Stimulated activated CD8-positive, alpha-beta memory T cell treated with anti-CD3 and anti-CD28 coated beads, Interleukin-7, amount 100 ng/mL, for 48 hours (primary cell): Measurements from ENCODE around the gene CDH4.

Source experiments
- DNase-seq, 2 donors: peaks; one replicate each; pipeline ENCODE4 v3.0.0-alpha.2; 2020; ENCODE audit warnings: low read depth in 1 of 2; ENCODE audit errors: extremely low read depth in 1 of 2

The CDH4 gene

DNA sequence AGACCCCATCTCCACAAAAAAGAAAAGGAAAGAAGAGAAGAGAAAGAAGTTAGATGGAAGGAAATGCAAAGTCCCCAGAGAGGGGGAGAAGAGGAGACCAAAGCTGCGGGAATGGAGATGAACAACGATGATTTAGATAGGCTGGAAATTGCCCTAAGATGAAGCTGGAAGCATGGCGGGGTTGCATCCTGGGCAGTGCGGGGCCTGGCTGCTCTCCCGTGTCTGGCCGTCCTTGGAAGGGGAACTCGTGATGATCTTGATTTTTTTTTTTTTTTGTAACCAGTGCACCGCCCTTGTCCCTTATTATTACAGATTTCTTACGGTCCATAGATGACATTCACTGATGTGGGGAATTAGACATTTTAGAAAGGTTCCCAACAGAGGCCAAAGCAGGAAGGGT, 276.5 kb downstream of the CDH4 start:
- no peak for DNase-seq

DNA sequence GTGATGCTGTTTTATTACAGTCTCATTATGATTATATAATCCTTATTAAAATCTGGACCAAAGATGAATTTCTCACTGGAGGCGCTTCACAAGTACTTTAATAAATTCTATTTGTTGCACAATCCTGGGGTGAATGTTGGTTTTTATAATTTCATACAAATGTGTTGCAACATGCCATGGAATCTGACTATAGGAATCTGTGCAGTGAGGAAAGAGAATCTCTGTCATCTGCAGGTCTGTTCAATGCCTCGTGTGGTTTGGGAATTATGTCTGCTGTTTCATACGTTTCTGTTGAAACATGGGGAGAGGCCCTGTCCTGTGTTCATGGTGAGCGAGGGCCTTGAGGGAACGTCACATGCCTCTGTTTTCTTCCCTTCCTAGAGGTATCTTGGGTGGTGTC, 277.3 kb downstream of the CDH4 start:
- no peak for DNase-seq

DNA sequence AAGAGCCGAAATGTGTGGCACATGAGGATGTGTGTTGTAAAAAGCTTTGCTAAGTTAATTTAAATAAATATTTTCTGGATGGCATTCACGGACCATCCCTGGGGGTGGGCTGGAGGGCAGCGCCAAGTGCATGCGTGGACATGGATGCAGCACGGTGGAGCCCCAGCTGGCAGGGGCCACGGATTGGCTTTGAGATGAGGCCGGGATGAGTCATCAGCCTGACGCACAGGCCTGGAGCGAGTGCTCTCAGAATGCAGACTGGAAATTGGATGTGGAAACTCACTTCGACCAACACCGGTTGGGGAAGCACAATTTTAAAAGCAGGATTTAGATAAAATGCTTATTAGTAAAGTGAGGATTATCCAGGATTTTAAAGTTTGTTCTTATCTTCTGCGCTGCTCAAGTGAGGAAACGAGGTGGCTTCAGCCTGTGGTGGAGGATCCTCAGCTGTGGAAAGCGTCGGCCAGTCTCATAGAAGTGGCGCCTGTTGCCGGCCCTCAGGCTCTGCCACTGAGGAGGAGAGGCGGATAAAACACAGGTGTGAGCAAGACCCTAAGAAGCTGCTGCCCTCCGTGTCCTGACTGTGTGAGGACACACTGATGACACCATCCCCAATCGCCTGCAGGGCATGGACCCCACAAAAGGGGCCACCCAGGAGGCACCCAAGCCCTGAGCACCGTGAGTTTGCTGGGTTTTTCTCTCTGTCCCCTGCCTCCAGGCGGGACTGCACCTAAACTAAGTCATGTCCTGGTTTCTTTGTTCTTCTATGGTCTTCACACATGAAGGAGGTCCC, 279.7 kb downstream of the CDH4 start:
- DNase-seq, result no peak

DNA sequence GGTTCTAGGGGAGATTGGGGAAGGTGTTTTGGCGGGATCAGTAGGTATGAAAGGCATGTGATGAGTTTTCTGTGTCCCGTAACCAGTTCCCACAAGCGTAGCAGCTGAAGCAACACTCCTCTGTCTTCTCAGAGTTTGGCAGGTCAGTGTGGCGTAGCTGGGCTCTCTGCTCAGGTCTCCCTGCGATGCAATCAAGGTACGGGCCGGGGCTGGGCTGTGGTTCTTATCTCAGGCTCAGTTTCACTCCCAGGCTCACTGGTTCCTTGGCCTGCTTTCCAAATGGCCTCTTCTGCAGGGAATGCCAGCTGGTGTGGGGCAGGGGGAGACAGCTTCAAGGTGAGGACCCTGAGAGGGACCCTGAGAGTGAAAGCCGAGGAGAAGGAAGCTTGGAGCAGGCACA, 280.7 kb downstream of the CDH4 start:
- no peak for DNase-seq

DNA sequence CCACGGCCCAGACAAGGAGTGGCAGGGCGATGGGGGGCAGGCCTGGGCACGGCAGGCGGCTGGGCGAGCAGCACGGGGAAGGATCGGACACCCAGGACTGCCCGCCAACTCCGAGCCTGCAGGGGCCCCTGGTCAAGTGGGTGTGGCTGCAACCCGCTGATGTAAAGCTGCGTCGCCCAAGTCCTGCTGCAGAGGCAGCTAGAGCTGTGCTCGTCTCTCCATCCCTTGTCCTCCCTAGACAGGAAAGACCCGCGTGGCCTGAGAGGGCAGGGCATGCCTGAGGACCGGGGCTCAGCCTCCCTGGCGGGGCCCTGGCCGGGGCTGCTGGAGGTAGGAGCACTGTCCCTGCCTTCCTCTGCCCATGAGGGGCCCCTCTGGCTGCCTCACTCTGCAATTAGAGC, 281.2 kb downstream of the CDH4 start:
- DNase-seq, result no peak

DNA sequence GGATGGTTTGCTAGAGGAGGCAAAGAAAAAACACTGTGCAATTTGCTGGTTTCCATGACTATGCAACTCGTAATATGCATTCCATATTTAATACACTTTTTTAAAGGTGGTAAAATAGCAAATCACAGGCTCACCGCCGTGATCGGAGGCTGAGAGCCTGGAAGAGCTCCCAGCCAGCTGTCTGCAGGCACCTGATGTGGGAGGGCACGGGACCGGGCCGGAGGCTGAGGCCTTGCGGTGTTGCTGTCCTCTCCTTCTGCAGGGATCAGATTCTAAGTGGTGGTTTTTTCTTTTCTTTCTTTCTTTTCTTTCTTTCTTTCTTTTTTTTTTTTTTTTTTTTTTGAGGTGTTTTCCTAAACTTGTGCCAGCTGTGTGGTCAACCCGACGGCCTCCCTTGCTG, 282.3 kb downstream of the CDH4 start:
- DNase-seq, result no peak

DNA sequence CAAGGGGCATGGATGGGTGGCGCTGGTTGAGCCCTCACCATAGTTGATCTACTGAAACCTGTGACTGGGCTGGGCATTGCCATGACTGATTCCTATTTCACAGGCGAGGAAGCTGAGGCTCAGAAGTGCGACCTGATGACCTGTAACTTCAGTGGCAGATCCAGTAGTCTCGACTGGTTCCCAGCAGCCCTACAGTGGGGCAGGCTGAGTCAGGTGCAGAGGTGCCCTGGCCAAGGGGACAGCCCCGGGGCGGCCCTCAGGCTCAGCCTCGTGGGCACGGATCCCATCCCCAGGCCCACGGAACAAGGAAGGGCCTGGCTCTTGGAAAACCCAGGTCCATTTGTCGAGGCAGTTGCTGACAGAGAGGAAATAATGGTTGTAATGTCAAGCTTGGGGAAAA, 283.0 kb downstream of the CDH4 start:
- DNase-seq, result no peak

DNA sequence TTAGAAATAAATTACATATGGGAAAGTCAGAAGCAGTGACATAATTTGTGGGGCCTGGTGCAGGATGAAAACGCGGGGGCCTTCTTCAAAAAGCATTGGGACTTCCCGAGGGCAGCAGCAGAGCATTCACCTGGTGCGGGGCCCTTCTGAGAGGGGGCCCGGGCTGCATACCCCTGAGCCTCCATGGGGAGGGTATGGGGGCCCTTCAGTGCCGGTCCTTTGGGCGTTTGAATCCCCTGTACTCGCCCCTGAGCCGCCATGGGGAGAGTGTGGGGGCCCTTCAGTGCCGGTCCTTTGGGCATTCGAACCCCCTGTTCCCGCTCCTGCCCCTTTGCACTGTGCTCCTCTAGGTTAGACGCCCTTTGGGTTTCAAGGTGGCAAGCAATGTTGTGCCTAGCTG, 283.5 kb downstream of the CDH4 start:
- DNase-seq, result no peak

DNA sequence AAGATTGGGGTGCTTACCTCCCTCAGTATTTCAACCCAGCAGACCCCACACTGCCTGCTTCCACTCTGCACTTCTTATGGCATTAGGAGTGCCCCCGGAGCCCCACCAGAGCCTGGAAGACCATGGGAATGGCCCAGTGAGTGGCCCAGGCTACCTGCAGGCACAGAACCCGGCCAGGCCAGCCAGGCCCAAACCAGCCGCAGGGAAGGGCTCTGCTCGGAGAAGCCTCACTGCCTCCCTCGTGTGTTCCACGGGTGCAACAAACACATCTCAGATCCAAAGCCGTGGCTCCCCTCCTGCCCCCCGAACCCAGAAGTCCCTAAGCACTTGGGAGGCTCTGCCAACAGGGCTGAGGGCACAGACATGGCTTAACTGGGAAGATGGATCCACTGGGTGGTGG, 283.9 kb downstream of the CDH4 start:
- no peak for DNase-seq

DNA sequence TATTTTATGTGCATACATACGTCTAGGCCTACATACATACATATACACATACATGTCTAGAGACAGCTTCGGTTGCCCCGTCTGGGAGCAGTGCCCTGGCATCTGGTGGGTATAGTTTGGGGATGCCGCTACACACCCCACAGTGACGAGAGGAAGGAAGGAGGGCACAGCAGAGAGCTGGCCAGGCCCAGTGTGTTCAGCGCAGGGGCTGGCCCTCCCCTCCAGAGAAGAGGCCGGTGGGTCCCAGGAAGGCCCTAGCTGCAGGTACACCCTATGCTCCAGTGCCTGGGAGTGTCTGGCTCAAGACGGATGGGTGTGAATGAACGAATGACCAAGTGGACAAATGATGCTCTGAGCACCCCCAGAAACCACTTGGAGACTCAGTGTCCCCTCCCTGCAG, 284.6 kb downstream of the CDH4 start:
- no peak for DNase-seq

DNA sequence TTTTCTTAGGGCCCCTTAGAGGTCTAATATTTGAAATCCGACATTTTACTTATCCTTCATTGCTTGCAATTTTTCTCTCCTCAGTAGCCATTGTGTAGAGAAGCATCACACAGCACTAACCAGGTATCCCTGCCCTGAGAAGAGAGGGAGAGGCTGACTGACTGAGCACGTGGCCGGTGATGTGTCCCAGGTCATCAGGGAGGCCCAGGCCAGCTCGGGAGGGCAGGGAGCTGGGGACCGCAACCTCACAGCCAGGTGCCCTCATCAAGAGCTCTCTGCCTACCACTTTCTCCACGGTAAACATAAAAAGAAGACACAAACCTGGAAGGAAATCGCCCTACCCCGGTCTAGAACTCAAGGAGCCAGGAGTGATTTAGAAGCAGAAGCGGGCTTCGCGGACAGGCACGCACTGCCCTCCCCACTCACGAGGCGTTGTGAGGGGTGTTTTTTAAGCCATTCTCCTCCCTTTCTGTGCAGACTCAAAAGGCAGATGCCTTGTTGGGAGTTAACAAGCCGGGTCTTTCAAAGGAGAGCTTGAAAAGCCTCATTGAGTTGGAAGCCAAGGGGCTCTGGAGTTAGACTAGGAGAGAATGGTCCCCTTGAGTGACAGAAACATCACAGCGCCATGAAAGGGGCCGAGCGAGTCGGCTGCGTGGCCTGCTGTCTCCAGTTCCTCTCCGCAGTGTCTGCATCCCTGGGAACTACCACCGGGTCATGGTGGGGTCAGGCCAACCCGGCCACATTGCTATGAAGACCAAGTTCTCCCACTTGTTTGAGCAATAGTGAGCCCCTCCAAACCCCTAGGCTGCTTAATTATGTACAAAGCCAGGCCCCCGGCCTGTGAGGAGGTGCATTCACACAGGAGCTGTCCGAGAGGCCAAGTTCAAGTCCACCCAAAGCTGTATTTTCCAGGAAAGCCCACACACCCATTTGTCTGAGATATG, 285.4 kb downstream of the CDH4 start:
- DNase-seq, result no peak

DNA sequence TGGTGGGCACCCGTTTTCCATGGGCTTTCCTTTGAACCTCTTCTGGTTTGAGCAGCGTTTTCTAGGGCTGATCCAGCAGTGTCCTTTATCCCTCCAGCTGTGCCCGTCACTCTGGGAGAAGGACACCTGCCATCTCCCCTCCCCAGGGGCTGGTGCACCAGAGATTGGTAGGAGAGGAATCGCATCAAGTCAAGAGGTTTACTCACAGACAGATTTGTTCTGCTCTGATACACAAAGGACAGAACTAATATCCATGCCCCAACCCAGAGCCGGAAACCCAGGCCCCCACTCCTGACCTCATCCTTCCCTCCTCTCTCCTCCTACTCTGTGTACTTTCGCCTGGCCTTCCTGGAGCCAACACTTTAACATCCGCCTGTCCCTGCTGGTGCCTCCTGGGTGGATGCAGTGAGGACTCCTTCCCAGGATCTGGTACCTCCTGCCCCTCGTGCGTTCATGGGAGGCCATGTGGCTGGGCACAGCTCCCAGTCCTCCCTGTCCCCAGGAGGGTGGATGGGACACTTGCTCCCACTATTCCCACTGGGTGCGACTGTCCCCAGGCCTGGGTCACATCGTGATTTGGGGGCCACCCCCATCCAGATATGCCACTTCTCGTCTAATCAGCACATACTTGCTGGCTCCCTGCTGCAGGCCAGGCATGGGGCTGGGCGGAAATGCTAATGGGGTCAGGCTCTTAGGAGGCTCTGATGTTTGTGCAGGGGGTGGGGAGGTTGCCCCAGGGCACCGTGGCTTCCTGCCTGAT, 286.3 kb downstream of the CDH4 start:
- DNase-seq, result no peak

DNA sequence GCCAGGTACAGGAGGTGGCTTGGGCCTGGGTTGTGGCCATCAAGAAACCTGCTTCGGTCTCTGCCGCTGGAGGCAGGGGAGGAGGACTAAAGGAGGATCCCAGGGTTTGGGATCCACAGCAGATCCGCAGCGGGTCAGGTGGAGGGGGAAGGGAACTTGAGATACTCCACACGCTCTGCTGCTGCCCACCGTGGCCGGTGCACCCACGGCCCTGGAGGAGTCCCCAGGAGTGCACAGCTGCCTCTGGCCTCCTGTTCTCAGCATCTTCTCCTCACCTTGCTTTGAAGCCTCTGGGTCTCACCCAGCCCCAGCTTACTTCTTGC, 286.8 kb downstream of the CDH4 start:
- DNase-seq, result no peak

DNA sequence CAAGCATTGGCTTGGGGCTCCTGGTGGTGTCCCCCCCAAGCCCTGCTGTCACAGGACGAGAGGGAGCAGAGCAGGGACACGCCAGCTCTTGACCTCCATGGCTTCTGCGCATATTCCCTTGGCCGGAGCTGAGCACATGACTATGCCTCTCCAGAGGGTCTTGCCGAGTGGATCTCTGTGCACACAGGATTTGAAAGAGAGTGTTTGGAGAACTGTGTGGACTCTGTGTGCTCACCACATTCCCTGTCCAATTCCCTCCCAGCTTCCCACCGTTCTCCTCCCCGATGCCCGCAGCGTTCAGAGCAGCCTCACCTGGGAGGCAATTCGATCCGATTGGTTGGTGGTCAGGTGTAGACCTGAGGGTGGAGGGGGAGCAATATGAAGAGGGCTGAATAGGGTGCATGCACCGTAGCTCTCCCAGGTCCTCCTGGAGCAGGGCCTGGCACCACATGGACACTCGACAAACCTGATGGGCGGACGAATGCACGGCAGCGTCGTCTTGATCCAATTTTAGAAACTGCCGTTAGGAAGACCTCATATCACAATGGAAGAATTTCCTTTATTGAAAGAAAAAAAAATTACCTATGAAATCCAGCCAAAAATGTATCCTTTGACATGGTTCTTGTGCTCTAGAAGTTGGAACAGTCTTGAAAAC, 287.8 kb downstream of the CDH4 start:
- DNase-seq, result no peak

DNA sequence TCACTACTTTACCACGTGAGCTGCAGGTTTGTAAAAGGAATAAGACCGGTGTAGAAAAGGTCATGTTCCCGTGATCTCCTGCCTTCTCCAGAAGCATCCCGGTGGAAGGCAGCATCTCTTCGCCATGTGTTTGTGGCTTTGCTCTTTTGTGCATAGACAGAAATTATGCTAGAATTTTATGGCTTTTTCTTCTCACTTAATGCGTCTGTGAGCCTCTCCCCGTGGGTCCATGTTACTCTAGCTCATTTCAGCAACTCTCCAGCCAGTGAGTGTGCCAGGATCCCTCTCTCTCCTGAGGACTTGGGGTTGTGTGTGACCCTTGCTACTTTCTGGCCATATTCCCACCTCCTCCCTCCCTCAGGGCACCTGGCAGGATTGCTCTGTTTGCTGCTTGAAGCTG, 289.5 kb downstream of the CDH4 start:
- DNase-seq, result no peak

DNA sequence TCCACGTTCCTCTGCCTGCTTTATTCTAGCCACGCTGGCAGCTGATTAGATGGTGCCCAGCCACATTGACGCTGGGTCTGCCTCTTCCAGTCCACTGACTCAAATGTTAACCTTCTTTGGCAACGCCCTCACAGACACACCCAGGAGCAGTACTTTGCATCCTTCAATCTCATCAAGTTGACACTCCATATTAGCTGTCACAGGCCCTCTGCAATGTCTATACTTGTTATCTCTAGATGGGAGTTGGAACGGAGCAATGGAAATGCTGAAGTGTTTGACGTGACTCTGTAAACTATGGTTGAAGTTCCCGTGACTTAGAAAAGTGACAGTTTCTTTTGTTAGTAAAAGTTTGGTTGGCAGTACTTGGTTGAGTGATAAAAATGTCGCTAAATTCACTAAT, 291.0 kb downstream of the CDH4 start:
- no peak for DNase-seq

DNA sequence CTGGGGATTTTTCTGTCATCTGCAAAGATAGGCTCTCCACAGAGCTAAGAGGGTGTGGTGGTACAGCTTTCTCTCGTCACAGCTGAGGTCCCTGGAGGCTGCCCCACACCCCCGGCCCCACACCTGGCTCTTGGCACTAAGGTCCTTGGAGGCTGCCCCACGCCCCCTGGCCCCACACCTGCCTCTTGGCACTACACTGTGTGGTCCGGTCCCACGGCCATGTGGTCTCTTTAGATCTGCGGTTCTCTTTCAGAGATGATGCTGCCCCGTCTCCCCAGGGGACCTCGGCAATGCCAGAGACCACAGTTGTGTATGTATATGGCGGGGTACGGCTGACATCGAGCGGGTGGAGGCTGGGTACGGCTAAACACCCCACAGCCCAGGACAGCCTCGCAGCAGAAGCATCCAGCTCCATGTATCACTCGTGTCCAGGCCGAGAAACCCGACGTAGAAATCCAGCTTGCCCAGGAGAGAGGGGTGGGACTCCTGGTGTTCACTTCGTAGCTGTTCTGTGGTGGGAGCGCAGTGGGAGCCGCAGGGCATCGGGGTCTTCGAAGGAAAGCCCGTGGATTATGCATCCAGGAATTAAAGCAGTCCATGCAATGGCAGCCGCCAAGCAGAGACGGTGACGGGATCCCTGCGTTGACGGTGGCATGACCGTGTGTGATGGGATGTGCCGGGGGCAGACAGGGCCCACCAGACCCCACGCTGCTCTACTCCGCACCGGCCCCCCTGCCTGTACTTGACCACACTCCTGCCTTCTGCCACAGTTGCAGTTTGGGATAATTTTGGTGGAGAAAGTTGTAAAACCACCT, 292.1 kb downstream of the CDH4 start:
- DNase-seq, result no peak

DNA sequence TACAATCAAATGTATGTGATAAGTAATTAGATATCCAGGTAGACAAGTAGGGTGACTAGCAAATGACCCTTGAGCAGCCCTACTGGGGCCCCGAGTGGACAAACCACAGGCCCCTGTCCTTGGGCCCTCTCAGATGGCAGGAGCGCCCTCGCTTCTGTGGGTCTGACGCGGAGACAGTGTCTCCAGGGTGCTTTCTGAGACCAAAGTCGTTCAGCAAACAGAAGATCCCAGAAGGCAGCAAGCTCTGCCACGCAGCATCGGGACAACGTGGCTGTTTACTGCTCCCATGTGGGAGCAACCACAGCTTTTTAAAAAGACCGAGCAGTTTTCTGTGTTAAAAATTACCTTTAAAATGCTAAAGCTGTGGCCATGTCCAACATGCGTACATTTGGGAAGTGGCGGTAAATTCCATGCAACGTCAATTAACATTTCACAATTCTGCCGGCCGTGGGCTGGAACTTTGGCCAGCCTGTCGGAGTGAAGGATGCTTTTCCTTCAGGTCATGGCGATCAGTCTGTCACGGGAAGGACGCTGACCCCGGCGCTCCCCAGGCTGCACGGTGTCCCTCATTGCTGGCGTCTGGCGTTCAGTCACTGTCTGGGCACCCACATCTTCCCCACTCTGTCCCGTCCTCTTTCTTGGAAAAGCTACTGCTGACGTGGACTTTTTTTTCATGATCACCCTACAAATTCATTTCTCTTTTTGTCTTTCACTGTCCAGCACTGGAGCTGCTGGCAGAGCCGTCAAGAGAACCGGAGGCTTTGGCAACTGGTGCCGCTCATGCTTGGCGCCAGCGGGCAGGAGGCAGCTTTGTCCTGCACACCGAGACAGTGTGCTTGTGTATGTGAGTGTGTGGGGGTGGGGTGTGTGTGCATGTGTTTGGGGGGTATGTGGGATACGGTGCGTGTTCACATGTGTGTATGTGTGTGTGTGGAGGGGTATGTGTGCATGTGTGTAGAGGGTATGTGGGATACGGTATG, 293.1 kb downstream of the CDH4 start:
- no peak for DNase-seq

DNA sequence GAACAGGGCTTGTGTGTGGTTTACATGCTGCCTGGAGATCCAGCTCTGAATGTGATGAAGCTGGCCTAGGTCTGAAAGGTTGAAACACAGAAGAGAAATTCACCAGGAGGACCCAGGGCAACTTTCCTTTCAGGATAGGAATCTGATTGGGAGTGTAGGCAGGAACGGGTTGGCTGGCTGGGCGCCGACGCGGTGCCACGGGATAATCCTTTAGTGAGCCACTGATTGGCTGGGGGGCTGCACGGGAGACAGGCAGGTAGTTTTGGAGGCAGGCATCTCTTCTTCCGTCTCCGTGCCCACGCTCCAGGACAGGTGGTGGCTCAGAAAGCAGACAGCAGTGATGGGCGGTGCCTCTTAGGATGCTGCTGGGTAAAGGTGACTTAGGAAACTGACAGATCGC, 294.6 kb downstream of the CDH4 start:
- DNase-seq, result no peak
